ENCODE measurements around the gene CNTNAP4.

The CNTNAP4 gene

DNA sequence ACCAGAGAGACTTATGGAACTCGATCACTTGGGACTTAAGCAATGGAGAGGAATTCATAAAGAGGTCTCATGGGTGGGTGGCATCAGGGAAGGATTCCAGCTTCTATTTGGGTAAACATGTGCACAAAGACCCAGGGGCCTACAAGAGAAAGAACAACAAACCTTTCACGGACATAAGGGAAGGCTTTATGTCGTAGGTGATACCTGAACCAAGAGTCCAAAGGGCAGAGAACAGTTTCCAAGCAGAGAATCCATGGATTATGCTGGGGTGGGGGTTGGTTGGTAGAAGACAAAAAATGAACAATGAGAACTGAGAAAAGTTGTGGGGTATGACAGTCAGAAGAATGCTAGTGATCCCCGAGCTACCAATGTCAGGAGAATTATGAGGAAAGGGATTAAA, 119.8 kb downstream of the CNTNAP4 start:
- DNase-seq, result no peak

- DNase-seq, result no peak
Measured at GRCh38 chr16:76409706-76410105, 132.5 kb downstream of the CNTNAP4 start.

DNA sequence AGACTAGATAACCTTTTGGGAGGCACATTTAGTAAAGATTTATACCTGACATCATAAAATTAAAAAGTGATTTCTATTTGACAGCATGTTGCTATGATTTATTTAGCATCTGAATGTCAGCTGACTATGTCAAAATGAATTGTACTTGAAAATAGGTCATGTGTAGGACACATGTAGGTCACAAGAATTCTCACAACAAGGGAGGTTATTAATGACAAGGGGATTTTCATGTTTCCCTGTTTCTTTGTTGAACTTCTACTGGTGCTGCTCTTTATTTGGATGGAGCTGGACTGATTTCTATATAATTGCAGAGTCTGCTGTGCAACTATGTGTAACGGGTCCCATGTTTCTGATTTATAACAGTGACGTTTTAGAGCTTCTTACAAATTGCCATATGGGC, 144.4 kb downstream of the CNTNAP4 start:
- DNase-seq, result no peak

- DNase-seq, result no peak
Measured at GRCh38 chr16:76428858-76429257, 151.7 kb downstream of the CNTNAP4 start.

GRCh38 chr16:76441391-76441790, 164.2 kb downstream of the CNTNAP4 start:
- DNase-seq, result no peak

- DNase-seq, result no peak
Measured at GRCh38 chr16:76441876-76442275, 164.7 kb downstream of the CNTNAP4 start.

- DNase-seq, result no peak
Measured at GRCh38 chr16:76443973-76444372, 166.8 kb downstream of the CNTNAP4 start.

DNA sequence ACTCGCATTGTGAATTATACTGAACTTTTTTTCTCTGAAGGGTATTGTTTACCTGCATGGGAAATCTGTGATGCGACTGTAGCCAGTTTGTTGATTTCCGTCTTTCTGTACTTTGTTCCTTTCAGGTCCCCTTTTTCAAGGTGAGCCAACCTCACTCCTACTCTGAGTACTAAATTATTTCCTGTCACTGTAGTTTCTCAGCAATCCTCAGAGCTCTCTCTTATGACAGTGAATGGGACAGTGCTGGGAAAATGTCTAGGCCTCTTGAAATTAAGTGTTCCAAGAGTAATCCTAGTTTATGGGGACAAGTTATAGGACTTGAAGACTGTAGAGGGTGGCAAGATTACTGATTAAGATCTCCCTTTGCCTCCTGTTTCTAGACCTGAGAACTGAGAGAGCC, 167.6 kb downstream of the CNTNAP4 start:
- no peak for DNase-seq

DNA sequence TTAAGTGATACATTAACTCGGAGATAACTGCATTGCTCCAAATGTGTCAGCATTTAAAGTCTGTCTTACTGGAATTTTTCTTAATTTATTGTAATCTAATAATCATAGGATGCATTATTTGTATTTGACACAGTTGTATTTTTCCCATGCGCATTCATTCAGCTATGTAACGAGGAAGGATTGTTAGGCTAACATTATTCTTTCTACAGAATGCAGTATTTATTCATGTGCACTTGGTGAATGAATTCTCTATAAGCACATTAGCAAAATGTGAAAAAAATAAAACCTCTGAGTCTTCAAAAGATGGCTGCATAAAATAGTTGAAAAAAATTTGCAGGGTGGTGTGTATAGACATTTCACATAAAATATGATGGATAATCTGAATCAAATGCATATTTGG, 168.6 kb downstream of the CNTNAP4 start:
- no peak for DNase-seq

DNA sequence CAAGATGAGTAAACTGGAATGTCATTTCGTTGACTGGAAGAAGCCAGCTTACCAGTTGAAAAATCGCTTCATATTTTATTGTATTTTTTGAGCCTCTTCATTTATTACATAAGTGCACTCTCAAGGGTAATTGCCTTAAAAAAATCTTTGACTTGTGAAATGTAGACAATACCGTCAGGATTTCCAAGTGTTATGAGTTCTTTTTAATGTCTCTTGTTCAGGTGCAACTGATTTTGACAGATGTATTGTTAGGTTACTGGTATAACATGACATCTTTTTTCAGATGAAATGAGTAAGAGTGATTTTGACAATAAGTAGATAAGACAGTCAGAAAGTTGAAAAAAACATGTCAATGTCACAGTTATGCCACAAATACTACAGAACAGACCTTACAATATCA, 169.1 kb downstream of the CNTNAP4 start:
- DNase-seq, result no peak

GRCh38 chr16:76450890-76451289, 173.7 kb downstream of the CNTNAP4 start:
- DNase-seq, result no peak

DNA sequence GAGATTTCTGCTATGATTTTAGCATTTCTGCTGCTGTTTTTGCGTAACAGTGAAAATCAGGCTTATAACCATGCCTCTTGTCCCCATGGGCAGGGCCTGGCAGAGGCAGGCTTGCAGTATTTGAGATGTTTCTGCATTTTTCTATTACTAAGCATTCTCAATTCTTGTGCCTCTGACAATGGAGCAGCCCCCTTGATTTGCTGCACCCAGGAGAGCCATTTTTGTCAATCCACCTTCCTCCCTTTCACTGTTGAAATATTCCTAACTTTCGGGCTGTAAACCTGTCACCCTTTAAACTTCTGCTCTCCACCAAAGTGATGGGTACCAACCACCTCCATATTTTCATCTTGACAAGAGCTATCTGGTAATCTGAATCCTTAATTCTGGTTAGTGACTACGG, 178.1 kb downstream of the CNTNAP4 start:
- DNase-seq, result no peak

GRCh38 chr16:76456016-76456415, 178.8 kb downstream of the CNTNAP4 start:
- DNase-seq, result no peak

- no peak for DNase-seq
Measured at GRCh38 chr16:76459111-76459510, 181.9 kb downstream of the CNTNAP4 start.

GRCh38 chr16:76461836-76462235, 184.6 kb downstream of the CNTNAP4 start:
- no peak for DNase-seq

- no peak for DNase-seq
Measured at GRCh38 chr16:76464955-76465620, 187.9 kb downstream of the CNTNAP4 start.

GRCh38 chr16:76466871-76467270, 189.7 kb downstream of the CNTNAP4 start:
- DNase-seq, result no peak

- no peak for DNase-seq
Measured at GRCh38 chr16:76474048-76474447, 196.8 kb downstream of the CNTNAP4 start.

DNA sequence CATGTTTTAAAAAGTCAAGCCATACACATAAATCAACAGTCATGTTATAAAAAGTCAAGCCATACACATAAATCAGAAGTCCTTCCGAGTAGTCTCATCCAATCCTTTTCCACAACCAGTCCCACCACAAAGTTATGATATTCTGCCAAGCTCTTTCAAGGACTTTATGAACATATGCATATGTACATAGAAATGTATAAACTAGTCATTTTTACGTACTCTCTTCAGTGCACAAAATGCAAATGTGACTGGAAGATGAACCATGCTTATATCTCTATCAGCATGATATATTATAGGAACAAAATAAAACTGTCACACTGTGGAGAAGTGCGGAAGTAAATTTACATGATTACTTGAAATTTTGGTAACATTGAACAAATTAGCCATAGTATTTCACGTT, 200.9 kb downstream of the CNTNAP4 start:
- DNase-seq, result peak; percentile 17

DNA sequence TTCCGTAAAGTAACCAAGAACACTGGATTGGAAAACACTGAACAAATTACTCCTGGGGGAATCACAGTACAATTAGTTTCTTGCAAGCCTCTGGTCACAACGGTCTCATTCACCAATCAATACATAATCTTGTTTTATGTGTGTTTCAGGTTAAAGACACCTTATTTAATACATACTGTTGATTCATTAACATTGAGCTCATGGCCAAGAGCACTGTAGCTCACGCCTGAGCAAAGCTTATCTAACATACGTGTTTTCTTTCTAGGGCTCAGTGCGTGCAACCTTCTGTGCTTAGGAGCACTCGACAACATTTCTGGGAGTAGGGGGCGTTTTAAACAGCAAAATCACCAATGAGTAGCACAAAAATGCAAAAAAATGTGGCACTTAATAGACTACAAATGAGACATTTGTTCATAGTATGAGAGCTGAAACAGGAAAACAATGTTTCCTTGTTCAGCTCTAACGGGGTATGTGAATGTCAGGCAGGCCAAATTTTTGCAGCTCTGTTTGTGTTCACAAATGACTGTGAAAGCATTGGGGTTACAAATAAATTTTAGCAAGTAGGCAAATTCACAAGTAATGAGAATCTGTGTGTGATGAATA, 206.2 kb downstream of the CNTNAP4 start:
- no peak for DNase-seq

GRCh38 chr16:76484020-76484419, 206.8 kb downstream of the CNTNAP4 start:
- DNase-seq, result no peak

- no peak for DNase-seq
Measured at GRCh38 chr16:76486740-76487139, 209.5 kb downstream of the CNTNAP4 start.

GRCh38 chr16:76487411-76488064, 210.3 kb downstream of the CNTNAP4 start:
- no peak for DNase-seq

- no peak for DNase-seq
Measured at GRCh38 chr16:76488065-76488417, 210.8 kb downstream of the CNTNAP4 start.

Measured in fibroblast of skin of abdomen (primary cell).